Measurements from ENCODE around the gene AHCYL1.
A peak's percentile ranks its signal among the peaks of the same experiment; 100 is the strongest.

AHCYL1 gene

GRCh38 chr1:110043016-110043415 lies 58.5 kb downstream of the AHCYL1 start:
- DNase-seq: no peak

DNA sequence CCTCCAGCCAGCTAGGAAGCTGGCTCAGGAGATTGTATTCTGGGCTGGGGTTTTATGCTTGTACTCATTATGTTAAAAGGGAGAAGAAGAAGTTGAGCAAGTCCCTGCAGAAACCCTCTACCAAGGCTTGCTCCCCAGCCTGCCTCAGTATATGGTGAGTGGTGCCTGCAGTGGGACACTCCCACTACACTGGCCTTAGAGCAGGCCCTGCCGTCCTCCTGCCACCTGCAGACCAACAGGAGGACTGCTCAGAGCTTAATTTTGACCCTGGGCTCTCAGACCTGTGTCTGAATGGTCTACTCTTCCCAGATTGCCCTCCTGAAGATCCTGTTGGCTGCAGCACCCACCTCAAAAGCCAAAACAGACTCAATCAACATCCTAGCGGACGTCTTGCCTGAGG lies 62.9 kb downstream of the AHCYL1 start:
- no peak for DNase-seq

- DNase-seq: no peak
Observed at GRCh38 chr1:110048240-110048639, 63.7 kb downstream of the AHCYL1 start.

DNA sequence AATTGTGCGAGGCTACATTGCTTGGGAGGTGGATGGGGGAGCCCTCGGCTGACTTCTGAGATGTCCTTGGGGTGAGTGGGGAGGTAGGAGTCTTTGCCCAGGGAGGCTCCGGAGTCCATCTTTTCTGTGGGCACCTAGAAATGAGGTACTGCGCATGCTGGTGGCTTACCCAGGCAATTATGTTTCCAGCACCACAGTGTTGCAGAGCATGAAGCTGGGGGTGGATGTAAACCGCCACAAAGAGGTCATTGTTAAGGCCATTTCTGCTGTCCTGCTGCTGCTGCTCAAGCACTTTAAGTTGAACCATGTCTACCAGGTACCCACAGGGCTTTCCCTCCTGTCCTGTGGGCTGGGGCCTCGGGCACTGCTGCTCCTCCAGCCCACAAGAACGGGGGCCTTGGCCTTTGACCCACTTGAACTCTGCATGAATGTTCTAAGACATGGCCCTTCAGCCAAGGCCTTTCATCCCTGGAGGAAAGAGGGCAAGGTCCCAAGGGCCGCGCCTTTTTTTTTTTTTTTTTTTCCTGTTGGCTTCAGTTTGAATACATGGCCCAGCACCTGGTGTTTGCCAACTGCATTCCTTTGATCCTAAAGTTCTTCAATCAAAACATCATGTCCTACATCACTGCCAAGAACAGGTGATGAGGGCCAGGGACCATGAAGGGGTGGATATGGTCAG lies 64.5 kb downstream of the AHCYL1 start:
- no peak for DNase-seq

DNA sequence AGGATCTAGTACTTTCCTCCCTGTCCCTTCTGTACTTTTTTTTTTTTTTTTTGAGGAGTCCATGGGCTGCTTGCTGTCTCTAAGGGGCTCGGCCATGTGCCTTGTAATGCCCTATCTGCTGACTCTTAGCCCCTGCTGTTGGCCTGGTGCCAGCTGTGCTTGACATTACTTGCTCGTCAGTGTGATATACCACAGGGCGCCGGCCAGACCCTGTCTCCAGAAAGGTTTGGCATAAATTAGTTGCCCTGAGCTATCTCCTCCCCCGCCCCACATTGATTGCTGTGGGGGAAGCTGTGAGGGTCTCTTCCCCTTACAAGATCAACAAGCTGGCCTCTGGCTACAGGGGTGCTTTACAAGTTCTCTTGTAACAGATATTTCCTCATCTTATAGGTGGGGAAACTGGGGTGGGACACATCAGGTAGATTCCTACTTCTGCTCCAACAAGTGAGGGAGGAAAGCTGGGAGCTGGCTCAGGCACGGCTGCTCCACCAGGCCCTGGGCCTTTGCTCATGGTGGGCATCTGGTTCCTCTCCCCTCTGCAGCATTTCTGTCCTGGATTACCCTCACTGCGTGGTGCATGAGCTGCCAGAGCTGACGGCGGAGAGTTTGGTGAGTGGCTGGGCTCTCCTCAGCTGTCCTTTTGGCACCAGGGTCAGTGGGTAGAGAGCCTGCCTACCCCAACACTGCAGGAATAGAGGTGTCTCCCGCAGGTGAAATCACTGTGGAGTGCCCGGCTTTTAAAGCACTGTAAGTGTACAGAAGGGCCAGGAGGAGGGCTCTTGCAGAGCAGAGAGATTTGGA lies 65.4 kb downstream of the AHCYL1 start:
- DNase-seq: no peak

GRCh38 chr1:110050602-110051261 lies 66.2 kb downstream of the AHCYL1 start:
- DNase-seq: no peak

DNA sequence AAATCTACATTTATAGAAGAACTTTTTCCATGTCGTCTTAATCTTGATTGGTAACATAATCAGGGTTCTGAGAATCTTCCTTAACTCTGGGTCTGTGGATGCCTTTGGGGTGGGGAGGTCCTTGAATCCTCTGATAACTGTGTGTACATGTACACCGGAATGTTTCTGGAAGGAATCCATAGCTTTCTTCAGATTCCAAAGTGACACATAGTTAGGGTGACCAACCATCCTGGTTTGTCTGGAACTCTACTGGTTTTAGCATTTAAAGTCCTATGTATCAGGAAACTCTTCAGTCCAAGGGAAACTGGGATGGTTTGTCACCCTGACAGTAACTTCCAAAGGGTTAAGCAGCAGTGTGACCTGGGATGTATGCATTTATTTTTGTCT lies 66.7 kb downstream of the AHCYL1 start:
- DNase-seq: no peak

DNA sequence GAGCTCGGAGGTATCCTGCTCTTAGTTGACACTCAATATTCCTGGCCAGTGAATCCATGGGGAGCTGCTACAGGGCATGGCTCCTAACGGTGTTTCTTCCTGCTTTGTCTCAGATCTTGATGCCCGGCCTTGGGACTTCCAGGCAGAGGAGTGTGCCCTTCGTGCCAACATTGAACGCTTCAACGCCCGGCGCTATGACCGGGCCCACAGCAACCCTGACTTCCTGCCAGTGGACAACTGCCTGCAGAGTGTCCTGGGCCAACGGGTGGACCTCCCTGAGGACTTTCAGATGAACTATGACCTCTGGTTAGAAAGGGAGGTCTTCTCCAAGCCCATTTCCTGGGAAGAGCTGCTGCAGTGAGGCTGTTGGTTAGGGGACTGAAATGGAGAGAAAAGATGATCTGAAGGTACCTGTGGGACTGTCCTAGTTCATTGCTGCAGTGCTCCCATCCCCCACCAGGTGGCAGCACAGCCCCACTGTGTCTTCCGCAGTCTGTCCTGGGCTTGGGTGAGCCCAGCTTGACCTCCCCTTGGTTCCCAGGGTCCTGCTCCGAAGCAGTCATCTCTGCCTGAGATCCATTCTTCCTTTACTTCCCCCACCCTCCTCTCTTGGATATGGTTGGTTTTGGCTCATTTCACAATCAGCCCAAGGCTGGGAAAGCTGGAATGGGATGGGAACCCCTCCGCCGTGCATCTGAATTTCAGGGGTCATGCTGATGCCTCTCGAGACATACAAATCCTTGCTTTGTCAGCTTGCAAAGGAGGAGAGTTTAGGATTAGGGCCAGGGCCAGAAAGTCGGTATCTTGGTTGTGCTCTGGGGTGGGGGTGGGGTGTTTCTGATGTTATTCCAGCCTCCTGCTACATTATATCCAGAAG lies 69.2 kb downstream of the AHCYL1 start:
- peak; percentile 30 for DNase-seq

- DNase-seq: no peak
Observed at GRCh38 chr1:110055493-110056284, 71.1 kb downstream of the AHCYL1 start.

- no peak for DNase-seq
Observed at GRCh38 chr1:110056285-110056683, 71.7 kb downstream of the AHCYL1 start.

- peak; percentile 84 for DNase-seq
Observed at GRCh38 chr1:110056776-110057175, 72.2 kb downstream of the AHCYL1 start.

- DNase-seq: no peak
Observed at GRCh38 chr1:110057963-110058518, 73.5 kb downstream of the AHCYL1 start.

DNA sequence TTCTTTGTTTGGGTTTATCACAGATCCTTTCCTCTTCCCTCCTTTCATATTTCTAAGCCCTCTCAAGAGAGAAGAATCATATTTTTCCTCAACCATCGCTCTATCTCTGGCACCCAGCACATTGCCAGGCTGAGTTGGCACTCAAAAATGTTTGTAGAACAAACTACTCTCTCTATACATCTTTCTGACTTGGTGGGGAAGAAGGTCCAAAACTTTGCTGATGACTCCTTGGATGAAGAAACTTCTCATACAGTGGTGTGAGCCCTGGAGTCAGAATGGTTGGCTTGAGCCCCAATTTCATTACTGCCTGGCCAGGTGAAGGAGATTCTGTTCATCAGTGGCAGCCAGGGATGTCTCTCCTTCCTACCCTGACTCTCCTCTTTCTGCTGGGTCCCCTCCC lies 74.0 kb downstream of the AHCYL1 start:
- no peak for DNase-seq

- peak; percentile 80 for DNase-seq
Observed at GRCh38 chr1:110059133-110059863, 74.7 kb downstream of the AHCYL1 start.

DNA sequence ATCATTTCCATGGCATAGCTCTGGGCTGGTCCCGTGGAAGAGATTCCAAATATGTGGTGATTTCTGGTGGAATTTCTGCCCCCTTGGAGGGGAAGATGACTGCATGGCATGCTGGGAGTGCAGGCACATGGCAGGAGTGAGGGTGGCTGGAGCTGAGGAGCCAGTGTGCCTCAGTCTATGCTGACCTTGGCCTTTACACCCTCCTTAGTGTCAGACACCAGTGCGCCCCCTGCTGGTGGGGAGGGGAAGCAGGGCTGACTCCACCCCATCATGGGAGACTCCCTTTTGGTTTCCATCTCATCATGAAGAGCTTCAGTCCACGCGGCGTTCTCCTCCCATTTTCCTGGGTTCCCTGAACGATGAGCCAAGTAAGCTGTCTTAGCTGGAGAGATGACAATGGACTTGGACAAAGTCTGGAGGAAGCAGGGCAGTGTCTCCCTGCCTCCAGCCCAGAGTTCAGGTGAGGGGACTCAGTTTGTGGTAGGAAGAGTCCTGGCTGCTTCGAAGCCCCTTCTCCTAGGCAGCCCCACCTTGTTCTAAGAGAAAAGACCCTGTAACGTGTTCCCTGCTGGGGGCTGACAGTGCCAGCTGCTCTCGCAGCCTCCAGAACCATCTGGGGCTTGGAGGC lies 75.6 kb downstream of the AHCYL1 start:
- no peak for DNase-seq

GRCh38 chr1:110060662-110061060 lies 76.1 kb downstream of the AHCYL1 start:
- DNase-seq: no peak

GRCh38 chr1:110061341-110061740 lies 76.8 kb downstream of the AHCYL1 start:
- no peak for DNase-seq

- no peak for DNase-seq
Observed at GRCh38 chr1:110062612-110063011, 78.0 kb downstream of the AHCYL1 start.

GRCh38 chr1:110063781-110064180 lies 79.2 kb downstream of the AHCYL1 start:
- no peak for DNase-seq

GRCh38 chr1:110064576-110065337 lies 80.2 kb downstream of the AHCYL1 start:
- no peak for DNase-seq

All from NCI-H2171 treated with DMSO at 0.1 percent for 48 hours (cell line).